Measurements from ENCODE around the gene HS3ST1.

HS3ST1 gene

DNA sequence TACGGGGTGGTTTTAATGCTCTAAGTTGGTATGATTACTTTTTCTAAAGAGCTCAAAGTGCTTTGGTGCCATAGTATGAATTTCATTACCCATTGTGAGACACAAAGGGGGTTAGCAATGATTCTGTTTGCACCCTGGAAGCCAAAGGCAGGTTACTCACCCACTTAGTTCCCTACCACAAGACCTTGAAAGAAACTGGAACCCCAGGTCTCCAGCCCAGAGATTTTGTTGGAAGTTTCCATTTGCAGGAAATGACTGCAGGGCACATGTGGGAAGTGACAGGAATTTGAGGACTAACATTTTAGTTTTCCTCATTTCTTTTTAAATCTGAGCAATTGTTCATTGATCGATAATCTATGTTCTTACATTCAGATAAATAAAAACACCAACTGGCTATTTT, 1.8 kb upstream of the HS3ST1 start:
- no peak for DNase-seq

- no peak for DNase-seq
Observed at GRCh38 chr4:11429699-11430045, 978 bp upstream of the HS3ST1 start.

DNA sequence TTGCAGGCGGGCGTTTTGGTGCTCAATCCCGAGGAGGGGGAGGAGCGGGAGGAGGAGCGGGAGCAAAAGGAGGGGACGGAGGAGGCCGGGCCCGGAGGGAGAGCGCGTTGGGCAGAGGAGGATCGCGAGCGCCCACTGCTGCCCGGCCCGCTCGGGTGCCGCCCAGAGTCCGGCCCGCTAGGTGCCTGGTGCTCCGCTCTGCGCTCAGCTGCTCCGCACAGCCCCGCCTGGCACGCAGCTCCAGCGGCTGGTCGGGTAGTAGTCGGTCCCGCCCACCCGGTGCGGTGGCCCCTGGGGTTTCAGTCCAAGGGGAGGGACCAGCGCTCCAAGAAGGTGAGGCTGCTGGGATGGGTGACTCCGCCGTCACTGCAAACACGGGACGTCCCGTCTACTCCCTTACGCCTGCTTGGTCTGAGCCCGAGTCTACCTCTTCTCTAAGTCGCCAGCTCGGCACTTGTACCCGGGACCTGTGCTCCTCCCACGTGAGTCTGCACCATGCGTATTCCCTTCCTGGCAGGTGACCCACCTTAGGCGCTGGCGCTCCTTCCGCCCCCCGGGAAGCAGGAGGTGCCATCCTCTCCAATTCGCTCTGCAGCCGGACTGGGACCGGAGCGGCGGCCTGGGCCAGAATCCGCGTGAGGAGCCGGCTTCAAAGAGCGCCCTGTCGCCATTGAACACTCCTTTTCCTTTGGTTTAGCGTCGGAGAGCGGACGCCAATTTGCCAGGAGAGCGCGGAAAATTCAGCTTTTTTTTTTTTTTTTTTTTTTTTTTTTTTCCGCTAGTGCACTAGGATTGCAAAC, 405 bp upstream of the HS3ST1 start:
- DNase-seq, result no peak

GRCh38 chr4:11427121-11427996, 1.3 kb downstream of the HS3ST1 start:
- no peak for DNase-seq

DNA sequence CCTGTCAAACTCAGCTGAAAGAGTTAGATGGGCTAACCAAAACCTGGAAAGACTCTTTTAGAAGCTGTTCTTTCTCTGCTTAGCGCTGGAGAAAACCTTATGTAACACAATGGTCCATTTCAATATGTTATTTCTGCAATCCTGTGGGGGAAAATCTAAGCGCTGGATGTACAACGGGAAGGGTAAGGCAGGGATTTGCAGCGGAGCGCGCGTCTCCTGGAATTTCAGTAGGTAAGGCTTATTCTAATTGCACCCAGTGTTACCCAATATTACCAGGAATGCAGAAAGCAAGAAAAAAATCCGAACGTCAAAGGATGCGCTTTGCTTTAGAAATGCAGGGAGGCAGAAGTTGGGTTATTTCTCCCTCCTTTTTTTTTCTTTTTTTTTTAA, 2.0 kb downstream of the HS3ST1 start:
- DNase-seq, result no peak

DNA sequence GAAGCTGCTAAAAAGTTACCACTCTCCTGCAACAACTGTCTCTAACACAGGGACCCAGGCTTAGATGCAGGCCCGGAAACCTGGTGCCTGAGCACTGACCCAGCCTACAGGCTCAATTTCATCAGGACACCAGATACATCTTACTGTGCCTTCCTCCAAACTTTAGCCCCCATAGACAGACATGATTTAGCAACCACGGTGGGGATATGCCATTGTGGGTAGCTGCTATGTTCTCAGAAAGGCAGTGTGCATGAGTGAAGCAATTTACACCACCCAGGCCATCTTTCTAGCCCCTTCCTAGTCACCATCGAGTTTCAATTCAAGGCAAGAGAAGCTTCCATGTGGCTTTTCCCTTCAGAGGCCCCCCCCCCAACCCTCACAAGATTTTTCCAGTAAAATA, 2.7 kb downstream of the HS3ST1 start:
- DNase-seq, result no peak

GRCh38 chr4:11424856-11425255, 3.8 kb downstream of the HS3ST1 start:
- DNase-seq, result no peak

DNA sequence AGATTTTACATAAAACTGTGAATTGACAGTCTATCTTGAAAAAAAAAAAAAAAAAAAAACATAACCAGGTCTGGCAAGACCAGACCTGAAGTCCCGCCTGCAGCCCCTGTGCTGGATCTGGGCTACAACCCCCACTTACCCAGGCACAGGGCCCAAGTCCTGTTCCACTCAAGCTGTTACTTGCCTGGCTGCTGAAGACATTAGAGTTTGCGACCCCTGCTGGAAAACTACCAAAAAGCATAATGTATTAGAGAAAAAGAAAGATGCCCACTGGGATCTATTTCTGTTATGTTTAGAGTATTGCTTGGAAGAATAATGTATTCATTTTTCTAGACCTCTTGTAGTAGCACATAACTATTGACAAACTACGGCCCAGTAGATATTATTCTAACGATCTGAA, 4.7 kb downstream of the HS3ST1 start:
- DNase-seq, result peak; percentile 10

DNA sequence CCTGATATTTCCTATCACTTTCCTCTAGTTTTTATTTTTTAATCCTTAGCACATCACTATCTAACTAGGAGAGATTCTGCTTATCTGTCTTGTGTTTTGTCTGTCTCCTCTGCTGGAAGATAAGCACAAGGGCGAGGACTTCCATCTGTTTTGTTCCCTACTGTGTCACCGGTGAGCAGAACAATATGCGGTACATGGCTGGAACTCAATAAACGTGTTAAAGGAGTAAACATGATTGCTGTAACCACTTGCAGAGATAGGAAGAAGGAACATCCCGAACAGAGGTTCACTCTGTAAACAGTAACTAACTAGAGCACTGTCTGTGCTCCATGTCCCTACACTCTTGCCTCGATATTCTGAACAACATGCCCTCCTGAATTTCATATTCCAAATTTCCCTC, 5.2 kb downstream of the HS3ST1 start:
- DNase-seq, result no peak

DNA sequence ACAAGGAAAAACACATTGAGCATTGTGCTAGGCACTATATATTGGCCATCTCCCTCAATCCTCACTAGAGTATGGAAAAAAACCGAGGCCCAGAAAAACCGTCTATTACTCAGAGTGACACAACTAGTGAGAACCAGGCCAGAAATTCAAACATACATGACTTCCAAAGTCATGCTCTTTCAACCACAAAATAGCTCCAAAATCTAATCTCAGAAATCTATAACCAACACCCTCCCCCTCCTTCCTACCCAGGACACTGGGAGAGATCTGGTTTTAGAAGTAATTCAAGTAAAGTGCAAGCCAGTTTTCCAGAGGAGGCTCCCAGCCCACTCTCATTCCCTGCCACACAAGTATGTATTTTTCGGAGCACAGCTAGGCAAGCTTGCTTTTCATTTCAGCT, 7.6 kb downstream of the HS3ST1 start:
- no peak for DNase-seq

- no peak for DNase-seq
Observed at GRCh38 chr4:11420327-11420726, 8.4 kb downstream of the HS3ST1 start.

- DNase-seq, result no peak
Observed at GRCh38 chr4:11418610-11419009, 10.1 kb downstream of the HS3ST1 start.

- DNase-seq, result no peak
Observed at GRCh38 chr4:11416767-11417113, 12.0 kb downstream of the HS3ST1 start.

DNA sequence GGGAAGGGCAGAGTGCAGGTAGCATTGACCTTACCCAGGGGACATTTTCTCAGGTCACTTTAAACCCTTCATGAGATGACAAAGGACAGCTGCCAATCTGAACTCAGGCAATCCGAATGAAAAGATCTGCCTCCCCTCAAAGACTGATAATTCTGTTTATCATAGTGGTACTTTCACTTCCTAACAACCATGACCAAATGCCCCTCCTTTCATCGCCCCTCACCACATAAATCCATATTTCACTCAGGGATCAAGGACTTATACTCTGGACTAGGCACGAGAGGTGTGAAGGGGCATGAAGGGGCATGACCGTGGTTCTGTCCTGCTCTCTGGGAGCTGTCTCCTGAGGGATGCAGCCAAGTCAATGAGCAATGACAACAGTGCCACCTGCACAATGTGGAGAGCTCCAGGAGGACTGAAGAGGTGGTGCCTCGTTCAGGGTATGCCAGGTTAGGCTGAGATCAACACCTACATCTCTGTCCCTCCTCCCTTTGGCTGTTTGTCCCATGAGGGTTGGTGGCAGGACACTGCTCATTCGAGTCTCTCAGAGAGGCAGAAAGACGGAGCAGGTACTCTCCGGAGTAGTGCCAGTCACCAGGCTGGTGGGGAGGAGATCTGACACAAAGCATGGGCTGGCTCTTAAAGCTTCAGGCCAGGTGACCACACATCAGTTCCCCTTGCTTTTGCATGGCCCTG, 12.5 kb downstream of the HS3ST1 start:
- DNase-seq, result no peak

DNA sequence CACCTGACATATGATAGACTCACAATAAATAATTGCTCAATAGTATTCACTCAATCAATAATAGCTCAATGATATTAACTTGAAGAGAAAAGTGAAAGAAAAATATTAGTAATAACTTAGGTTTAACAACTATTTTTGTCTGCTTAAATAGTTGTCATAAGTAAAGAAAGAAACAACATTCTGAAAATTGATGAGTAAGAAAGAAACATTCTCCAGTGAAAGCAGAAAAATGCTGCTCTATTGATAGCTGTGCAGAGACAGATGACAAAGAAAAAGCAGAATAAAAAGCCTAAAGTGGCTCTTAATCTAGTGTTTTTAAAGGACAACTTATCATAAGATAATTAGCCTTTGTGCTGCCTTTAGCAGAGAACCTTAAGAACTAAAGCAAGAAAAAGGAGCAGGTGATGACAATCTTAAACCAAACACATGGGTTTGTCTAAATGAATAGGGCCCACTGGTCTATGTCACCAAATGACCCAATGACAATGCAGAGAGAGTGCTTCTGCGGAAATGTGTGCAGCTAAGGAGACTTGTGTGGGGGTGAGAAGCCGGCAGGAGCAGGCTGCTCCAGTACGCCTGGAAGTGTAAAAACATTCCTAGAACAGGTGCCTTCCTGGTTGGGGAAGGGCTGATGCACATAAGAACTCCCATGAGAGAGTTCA, 13.2 kb downstream of the HS3ST1 start:
- no peak for DNase-seq

- no peak for DNase-seq
Observed at GRCh38 chr4:11412211-11412610, 16.5 kb downstream of the HS3ST1 start.

- no peak for DNase-seq
Observed at GRCh38 chr4:11409632-11410031, 19.1 kb downstream of the HS3ST1 start.

- no peak for DNase-seq
Observed at GRCh38 chr4:11408233-11408967, 20.3 kb downstream of the HS3ST1 start.

GRCh38 chr4:11407551-11407950, 21.1 kb downstream of the HS3ST1 start:
- DNase-seq, result no peak

DNA sequence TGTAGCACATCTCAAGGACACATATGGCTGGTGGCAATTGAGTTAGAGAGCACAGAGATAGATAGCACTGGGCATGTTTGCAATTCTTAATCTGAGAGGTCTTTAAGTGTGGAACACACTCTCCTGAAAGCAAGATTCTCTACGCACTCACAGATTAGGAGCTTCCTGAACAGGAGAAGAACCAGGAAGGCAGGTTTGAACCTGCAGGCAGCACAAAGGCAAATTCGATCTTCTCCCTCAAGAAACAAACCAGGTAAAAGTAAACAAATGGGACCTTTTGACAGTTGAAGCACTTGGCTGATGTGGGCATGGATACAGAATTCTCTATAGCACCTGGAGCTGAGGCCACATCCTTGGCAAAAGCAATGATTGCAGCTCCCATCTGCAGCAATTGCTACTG, 24.3 kb downstream of the HS3ST1 start:
- DNase-seq, result no peak

DNA sequence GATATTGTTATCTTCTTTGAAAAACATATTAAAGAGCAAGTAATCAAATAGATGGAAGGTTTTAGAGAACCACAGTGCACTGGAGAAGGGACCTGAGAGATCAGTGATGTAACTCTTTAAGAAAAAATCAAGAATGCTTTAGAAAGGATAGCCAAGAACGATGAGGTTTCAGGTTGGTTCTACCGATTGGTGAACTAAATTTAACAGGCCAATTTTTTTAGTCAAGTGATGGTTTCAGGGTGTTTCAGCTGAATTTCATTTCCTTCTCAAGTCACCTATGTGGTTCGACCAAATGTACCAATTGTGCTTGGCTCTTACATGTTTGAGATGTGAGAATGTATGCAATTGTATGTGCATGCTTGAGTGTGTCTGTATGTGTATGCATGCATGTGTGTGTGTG, 26.5 kb downstream of the HS3ST1 start:
- DNase-seq, result no peak

- DNase-seq, result no peak
Observed at GRCh38 chr4:11399461-11399971, 29.2 kb downstream of the HS3ST1 start.
